OCI-LY1 (cell line): Measurements from ENCODE around the gene AGPAT1.

Experiments used
- H2AFZ ChIP-seq: fragments of 200-600 bp; sonication (generic), shearing (Covaris generic); 2 replicates; pipeline ENCODE4 v1.6.0; 2014; ENCODE audit warnings: antibody characterized with exemption, mild to moderate bottlenecking, low read length
- H3F3A ChIP-seq: fragments of 200-600 bp; sonication (generic), shearing (Covaris generic); 2 replicates; pipeline ENCODE4 v1.6.0; 2014; ENCODE audit warnings: mild to moderate bottlenecking, antibody characterized with exemption, low read length, moderate library complexity; ENCODE audit not compliant: insufficient read depth
- H3K27ac ChIP-seq: fragments of 200-600 bp; sonication (generic); 2 replicates; pipeline ENCODE4 v1.5.1; 2014; ENCODE audit warnings: low read length, mixed run types, mild to moderate bottlenecking, low read depth; ENCODE audit not compliant: poor library complexity, severe bottlenecking
- H3K27me3 ChIP-seq: fragments of 200-600 bp; sonication (generic); 2 replicates; pipeline ENCODE4 v1.6.0; 2014; ENCODE audit warnings: antibody characterized with exemption, mild to moderate bottlenecking, low read length, moderate library complexity; ENCODE audit not compliant: insufficient read depth
- H3K36me3 ChIP-seq: fragments of 200-600 bp; sonication (generic); 2 replicates; pipeline ENCODE4 v1.6.1; 2014; ENCODE audit warnings: mild to moderate bottlenecking, antibody characterized with exemption, low read length, moderate library complexity, mixed read lengths; ENCODE audit not compliant: insufficient read depth
- H3K4me1 ChIP-seq: fragments of 200-600 bp; sonication (generic); 2 replicates; pipeline ENCODE4 v1.5.1; 2014; ENCODE audit warnings: mild to moderate bottlenecking, low read length, moderate library complexity; ENCODE audit not compliant: insufficient read depth, severe bottlenecking
- H3K4me2 ChIP-seq: fragments of 200-600 bp; sonication (generic), shearing (Covaris generic); 2 replicates; pipeline ENCODE4 v1.6.1; 2014; ENCODE audit warnings: low read length
- H3K4me3 ChIP-seq: fragments of 200-600 bp; sonication (generic); 2 replicates; pipeline ENCODE4 v1.5.1; 2014; ENCODE audit warnings: low read length, low read depth, mild to moderate bottlenecking, mixed read lengths; ENCODE audit not compliant: poor library complexity, severe bottlenecking
- H3K79me2 ChIP-seq: fragments of 200-600 bp; shearing (Covaris generic); 2 replicates; pipeline ENCODE4 v1.6.1; 2016; ENCODE audit warnings: mixed run types, low read length, mixed read lengths; ENCODE audit not compliant: insufficient read depth
- H3K9ac ChIP-seq: fragments of 200-600 bp; sonication (generic), shearing (Covaris generic); 2 replicates; pipeline ENCODE4 v1.6.1; 2014; ENCODE audit warnings: mild to moderate bottlenecking, low read length, mixed read lengths
- H3K9me2 ChIP-seq: fragments of 200-600 bp; sonication (generic), shearing (Covaris generic); 2 replicates; pipeline ENCODE4 v1.6.1; 2014; ENCODE audit warnings: low read depth, mild to moderate bottlenecking, low read length, mixed read lengths
- H3K9me3 ChIP-seq: fragments of 200-600 bp; shearing (Covaris generic); 2 replicates; pipeline ENCODE4 v1.6.1; 2014; ENCODE audit warnings: low read length, mixed read lengths
- H4K20me1 ChIP-seq: fragments of 200-600 bp; sonication (generic), shearing (Covaris generic); 2 replicates; pipeline ENCODE4 v1.6.0; 2016; ENCODE audit warnings: mild to moderate bottlenecking, low read length; ENCODE audit not compliant: insufficient read depth
- CTCF ChIP-seq: fragments of 200-600 bp; sonication (generic), shearing (Covaris generic); IDR thresholded peaks from 2 replicates; pipeline ENCODE4 v1.5.1; 2017; ENCODE audit warnings: mild to moderate bottlenecking, antibody characterized with exemption, low read length, moderate library complexity, mixed read lengths
- EZH2 ChIP-seq: fragments of 200-600 bp; sonication (generic), shearing (Covaris generic); IDR thresholded peaks from 2 replicates; pipeline ENCODE4 v1.8.0; 2017; ENCODE audit warnings: borderline replicate concordance, mixed run types, mild to moderate bottlenecking, antibody characterized with exemption, low read length, moderate library complexity, mixed read lengths

AGPAT1 gene

GRCh38 chr6:32181915-32182529, 6.1 kb upstream of the AGPAT1 start:
- TF ChIP-seq EZH2 (no peak), CTCF (no peak)
- Histone ChIP-seq H4K20me1 (no peaks in the 10 kb centered on the region), H3K4me2 (no peak overlapping the region), H3K27me3 (no peaks in the 10 kb centered on the region), H3K9me3 (no peaks in the 10 kb centered on the region), H3F3A (no peaks in the 10 kb centered on the region), H3K9ac (no peak overlapping the region), H3K4me3 (no peak overlapping the region), H3K36me3 (peaks cover 46% of the 10 kb centered on the region; the same call in 1 of the 2 replicates), H3K79me2 (no peaks in the 10 kb centered on the region), H3K27ac (no peak overlapping the region), H3K4me1 (peaks cover 16% of the 10 kb centered on the region), H2AFZ (no peak overlapping the region), H3K9me2 (no peaks in the 10 kb centered on the region)

GRCh38 chr6:32181148-32181702, 5.3 kb upstream of the AGPAT1 start:
- H3K79me2 ChIP-seq: no peaks in the 10 kb centered on the region
- no peaks in the 10 kb centered on the region for H4K20me1 ChIP-seq
- peaks cover 24% of the 10 kb centered on the region for H3K4me1 ChIP-seq
- no peaks in the 10 kb centered on the region for H3F3A ChIP-seq
- TF ChIP-seq CTCF (no peak), EZH2 (no peak)
- no peaks in the 10 kb centered on the region for H3K9me2 ChIP-seq
- no peaks in the 10 kb centered on the region for H3K9me3 ChIP-seq
- H3K36me3 ChIP-seq: peaks cover 38% of the 10 kb centered on the region; the same call in 1 of the 2 replicates
- H2AFZ ChIP-seq: no peak overlapping the region
- no peak overlapping the region for H3K4me2 ChIP-seq
- H3K27ac ChIP-seq: no peak overlapping the region
- no peak overlapping the region for H3K4me3 ChIP-seq
- H3K9ac ChIP-seq: no peak overlapping the region
- no peaks in the 10 kb centered on the region for H3K27me3 ChIP-seq

GRCh38 chr6:32179766-32180405, 4.0 kb upstream of the AGPAT1 start:
- Histone ChIP-seq H3K36me3 (peaks cover 36% of the 10 kb centered on the region; the same call in 1 of the 2 replicates), H3K27ac (no peak overlapping the region), H3K27me3 (no peaks in the 10 kb centered on the region), H3K4me1 (peaks cover 33% of the 10 kb centered on the region), H3K79me2 (peaks cover 8% of the 10 kb centered on the region; the same call in 1 of the 2 replicates), H3K9ac (no peak overlapping the region), H4K20me1 (no peaks in the 10 kb centered on the region), H3K9me3 (no peaks in the 10 kb centered on the region), H3K4me2 (peak overlapping the region; percentile 99; the same call in 1 of the 2 replicates), H3K9me2 (no peaks in the 10 kb centered on the region), H3K4me3 (no peak overlapping the region), H3F3A (no peaks in the 10 kb centered on the region), H2AFZ (no peak overlapping the region)
- TF ChIP-seq EZH2: no peak
- no peak for TF ChIP-seq CTCF
